GM12864 (cell line): ENCODE data around the gene PHETA2.
A peak's percentile ranks its signal among the peaks of the same experiment; 100 is the strongest.
"Not testable (repeated sequence)": the region's sequence is repeated elsewhere in the genome, so short reads cannot be mapped to it uniquely, and the experiment has no call there.

ENCODE experiments used
- DNase-seq: peaks from one replicate; pipeline ENCODE4 v3.0.0-alpha.2; 2011; ENCODE audit warnings: low read depth
- H3K4me3 ChIP-seq: 2 replicates; pipeline ENCODE4 v1.5.1; 2011; ENCODE audit warnings: mild to moderate bottlenecking, low read depth, low read length, control low read depth
- TF ChIP-seq, protein P1 (sequence below): IDR thresholded peaks from 2 replicates; pipeline ENCODE4 v1.5.1; 2011; ENCODE audit warnings: low read depth, mild to moderate bottlenecking, moderate library complexity, low read length, control low read depth, inconsistent platforms; ENCODE audit errors: missing control alignments

Gene PHETA2

DNA sequence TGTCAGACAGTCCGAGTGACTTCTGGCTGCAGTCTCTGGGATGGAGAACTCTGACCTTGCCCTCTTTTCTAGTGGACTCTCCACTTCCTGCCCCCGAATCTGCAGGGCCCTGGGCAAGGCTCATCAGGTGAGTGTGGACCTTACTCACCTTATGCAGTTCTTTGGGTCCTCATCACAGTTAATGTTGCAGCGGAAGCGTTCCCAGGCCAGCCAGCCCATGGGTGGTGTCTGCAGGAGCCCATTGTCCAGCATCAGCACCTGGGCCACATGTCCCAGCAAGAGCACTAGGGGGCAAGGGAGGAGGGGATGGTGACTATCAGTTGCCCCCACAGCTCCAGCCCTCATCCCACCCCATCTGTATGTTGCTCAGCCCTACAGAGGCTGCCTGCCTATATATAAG, 5.8 kb upstream of the PHETA2 start:
- TF ChIP-seq, protein P1, sequence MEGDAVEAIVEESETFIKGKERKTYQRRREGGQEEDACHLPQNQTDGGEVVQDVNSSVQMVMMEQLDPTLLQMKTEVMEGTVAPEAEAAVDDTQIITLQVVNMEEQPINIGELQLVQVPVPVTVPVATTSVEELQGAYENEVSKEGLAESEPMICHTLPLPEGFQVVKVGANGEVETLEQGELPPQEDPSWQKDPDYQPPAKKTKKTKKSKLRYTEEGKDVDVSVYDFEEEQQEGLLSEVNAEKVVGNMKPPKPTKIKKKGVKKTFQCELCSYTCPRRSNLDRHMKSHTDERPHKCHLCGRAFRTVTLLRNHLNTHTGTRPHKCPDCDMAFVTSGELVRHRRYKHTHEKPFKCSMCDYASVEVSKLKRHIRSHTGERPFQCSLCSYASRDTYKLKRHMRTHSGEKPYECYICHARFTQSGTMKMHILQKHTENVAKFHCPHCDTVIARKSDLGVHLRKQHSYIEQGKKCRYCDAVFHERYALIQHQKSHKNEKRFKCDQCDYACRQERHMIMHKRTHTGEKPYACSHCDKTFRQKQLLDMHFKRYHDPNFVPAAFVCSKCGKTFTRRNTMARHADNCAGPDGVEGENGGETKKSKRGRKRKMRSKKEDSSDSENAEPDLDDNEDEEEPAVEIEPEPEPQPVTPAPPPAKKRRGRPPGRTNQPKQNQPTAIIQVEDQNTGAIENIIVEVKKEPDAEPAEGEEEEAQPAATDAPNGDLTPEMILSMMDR: no peak
- no peak overlapping the region for H3K4me3 ChIP-seq
- no peak for DNase-seq

DNA sequence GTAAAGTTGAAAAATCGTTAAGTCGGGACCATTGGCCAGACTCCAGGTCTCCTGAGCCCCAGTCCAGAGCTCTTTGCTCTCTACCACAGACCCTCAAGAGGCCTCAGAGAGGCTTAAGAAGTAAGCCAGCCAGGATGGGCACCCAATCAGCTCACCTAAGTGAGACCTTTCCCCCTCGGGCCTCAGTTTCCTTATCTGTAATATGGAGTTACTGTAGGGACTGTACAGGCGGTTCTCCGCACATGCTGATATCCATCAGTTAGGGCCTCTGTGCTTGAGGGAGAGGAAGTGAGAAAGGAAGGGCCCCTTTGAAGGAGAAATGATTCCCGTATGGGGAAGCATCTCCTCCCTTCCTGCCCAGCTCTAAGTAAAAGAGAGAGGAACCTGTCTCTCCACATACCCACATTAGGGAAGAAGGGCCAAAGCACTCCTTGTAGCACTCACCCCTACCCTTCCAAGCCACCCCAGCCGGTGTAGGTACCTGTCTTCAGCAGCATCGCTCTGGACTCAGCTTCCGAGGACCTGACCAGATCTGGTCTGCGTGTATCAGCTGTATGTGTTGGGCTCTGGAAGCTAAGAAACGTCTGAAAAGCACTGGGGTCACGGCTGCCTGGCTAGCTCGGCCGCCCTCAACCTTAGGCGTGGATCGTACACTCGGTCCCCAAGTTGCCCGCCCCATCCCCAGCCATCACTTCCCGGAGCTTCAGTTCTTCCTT, 4.1 kb upstream of the PHETA2 start:
- TF ChIP-seq, protein P1: no peak
- DNase-seq: no peak
- peak overlapping the region; percentile 77 for H3K4me3 ChIP-seq

DNA sequence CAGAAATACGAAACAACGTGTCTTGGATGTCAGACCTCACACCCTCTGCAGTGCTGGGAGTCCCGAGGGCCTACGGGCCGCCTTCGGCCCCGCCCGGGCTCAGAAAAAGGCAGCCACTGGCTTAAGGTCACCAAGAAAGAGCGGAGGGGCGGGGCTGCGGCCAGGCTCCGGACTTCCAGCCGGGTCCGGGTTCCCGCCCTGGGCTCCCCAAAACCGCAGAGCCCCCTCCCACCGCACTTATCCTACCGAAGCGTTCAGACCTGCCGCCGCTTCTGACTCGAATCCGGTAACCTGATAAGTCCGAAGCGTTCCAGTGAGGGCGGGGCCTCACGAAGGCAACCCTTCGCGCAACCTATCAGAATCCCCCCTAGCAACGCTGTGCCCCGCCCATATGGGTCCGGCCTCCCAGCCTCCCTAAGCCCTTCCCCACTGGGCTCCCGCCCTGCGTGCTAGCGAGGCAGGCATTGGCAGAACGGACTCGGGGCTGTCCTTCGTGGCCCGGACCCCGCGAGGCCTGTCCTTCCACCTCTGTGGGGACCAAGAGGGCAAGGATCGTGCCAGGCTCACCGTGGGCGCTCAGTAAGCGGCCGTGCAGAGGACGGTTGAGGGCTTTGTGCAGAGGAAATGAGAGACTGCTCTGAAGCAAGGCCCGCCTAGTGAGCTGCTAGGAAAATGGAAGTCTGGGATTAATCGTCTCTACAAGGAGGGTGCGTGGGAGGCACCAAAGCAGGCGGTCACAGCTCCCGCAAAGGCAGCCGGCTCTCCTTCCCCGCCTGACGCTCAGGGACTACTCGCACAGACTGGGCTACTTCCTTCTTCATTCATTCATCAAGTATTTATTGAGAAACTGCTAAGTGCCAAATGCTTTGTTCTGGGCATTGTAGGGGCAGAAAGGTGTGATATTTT, 3.3 kb upstream of the PHETA2 start, which contains the start of gene NAGA:
Gene NAGA, minus strand, starts transcription at position 296 of the 906 bp plus-strand sequence. CDS start 515 bp downstream, outside the sequence.
- peak within 1 kb of the TSS; percentile 77 for H3K4me3 ChIP-seq
- TF ChIP-seq, protein P1: no peak
- peak; percentile 93 for DNase-seq

DNA sequence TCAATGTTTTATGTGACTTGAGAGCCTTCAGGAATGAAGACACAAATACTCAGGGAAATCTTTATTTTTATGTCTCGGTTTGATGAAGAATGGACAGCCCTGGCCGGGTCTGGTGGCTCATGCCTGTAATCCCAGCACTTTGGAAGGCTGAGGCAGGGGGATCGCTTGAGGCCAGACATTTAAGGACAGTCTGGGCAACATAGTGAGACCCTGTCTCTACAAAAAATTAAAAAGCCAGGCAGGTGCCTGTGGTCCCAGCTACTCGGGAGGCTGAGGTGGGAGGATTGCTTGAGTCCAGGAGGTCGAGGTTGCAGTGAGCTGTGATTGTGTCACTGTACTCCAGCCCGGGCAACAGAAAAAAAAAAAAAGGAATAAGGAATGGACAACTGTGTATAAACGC, 2.5 kb upstream of the PHETA2 start:
- not testable (repeated sequence) for DNase-seq
- H3K4me3 ChIP-seq: peak overlapping the region; percentile 77; the same call in 1 of the 2 replicates

DNA sequence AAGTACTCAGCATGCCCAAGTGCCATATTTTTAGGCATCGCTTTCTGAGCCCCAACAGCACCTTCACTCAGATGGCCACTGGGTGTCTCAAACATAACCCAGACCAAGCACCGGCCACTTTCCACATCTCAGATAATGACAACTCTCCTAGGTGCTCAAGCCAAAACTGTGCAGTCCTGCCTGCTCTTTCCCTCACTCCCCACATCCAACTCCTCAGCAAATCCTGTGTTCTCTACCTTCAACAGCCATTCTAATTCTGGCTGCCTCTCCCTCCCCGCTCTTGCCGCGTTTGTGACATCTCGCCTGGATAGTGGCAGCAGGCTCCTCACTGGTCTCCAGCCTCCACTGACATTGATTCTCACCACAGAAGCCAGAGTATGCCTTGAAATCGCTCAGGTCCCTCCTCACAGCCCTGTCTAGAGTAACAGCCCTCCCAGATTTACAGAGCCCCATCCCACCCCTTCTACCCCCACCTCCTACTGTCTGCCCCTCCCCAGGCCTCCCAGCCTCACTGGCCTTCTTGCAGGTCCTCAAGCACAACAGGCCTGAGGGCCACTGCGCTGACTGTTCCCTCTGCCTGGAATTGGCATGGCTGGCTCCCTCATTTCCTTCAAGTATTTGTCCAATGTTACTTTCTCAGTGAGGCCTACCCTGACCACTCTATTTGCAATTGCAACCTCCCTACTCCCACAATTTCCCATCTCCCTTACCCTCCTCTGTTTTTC, 1.3 kb upstream of the PHETA2 start:
- H3K4me3 ChIP-seq: no peak overlapping the region
- TF ChIP-seq, protein P1: peak; percentile 24
- DNase-seq: no peak

DNA sequence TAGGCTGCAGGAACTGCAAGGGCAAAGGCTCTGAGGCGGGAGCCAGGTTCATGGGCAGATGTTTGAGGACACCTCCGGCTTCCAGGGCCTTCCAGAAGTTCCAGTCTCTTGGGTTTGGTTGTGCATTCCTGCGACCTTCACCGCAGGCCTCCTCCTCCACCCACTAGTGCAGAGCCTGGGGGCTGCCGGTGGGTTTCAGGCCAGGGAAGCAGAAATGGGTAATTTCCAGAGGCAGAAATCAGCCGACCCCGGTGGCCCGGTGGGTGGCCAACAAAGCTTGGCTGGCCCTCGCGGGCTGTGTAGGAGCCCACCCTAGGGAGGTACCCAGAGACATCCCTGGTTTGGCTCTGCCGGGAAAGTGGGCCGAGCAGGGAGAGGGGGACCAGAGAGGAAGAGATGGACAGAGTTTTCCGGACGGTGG, 417 bp upstream of the PHETA2 start:
- no peak for DNase-seq
- H3K4me3 ChIP-seq: peak overlapping the region; percentile 61
- TF ChIP-seq, protein P1: no peak
